Testis (tissue), 3 donors: ENCODE data around the gene FMNL3. TPM values are rescaled to one million over a fixed set of nuclear protein-coding genes. Genes with fewer than 3 reads are reported as not detected.
"Not testable (repeated sequence)": the region's sequence is repeated elsewhere in the genome, so short reads cannot be mapped to it uniquely, and the experiment has no call there.

ENCODE experiments used
- DNase-seq: peaks from one replicate; pipeline ENCODE4 v3.0.0-alpha.2; 2019
- H3K27ac ChIP-seq, 2 donors: fragments of 200-600 bp; sonication (generic); one replicate each; pipeline ENCODE4 v1.5.1; 2019
- H3K27me3 ChIP-seq: fragments of 200-600 bp; sonication (generic); one replicate; pipeline ENCODE4 v1.5.1; 2019
- H3K36me3 ChIP-seq: fragments of 200-600 bp; sonication (generic); one replicate; pipeline ENCODE4 v1.5.1; 2017; ENCODE audit warnings: low read depth; ENCODE audit errors: missing control alignments
- H3K4me1 ChIP-seq: fragments of 200-600 bp; sonication (generic); one replicate; pipeline ENCODE4 v1.5.1; 2019
- H3K4me3 ChIP-seq, 2 donors: fragments of 200-600 bp; sonication (generic); one replicate each; pipeline ENCODE4 v1.5.1; 2017 to 2019
- H3K9me3 ChIP-seq: fragments of 200-600 bp; sonication (generic); one replicate; pipeline ENCODE4 v1.5.1; 2017
- CTCF ChIP-seq, 3 experiments: fragments of 450-650 bp in 2 of 3; fragments of 200-600 bp in 1 of 3; sonication (generic) in 1 of 3; IDR thresholded peaks; one replicate each; pipeline ENCODE4 v1.5.1; 2016 to 2019; ENCODE audit warnings: antibody characterized with exemption in 3 of 3, mild to moderate bottlenecking in 2 of 3, moderate library complexity in 1 of 3
- POLR2A ChIP-seq: fragments of 450-650 bp; IDR thresholded peaks from one replicate; pipeline ENCODE4 v1.6.1; 2017; ENCODE audit warnings: antibody characterized with exemption, mild to moderate bottlenecking, moderate library complexity
- WGBS, 2 donors: methylation state at CpG; one replicate each; pipeline ENCODE4 v1.1.5; 2018; 5-methylcytosine and 5-hydroxymethylcytosine counted together
- intact Hi-C: fragments of 100-400 bp; cut with DNase I; formaldehyde crosslinking; loops from one replicate; pipeline ENCODE4 v1.15.1; 2023; ENCODE audit warnings: low total_unique reads
- polyA plus RNA-seq: library from polyadenylated mRNA; stranded (reverse); fragments of 350-450 nt; fragmentation: Illumina TruSeq; extraction: RNeasy Lipid Tissue Mini Kit (QIAGEN cat#74804); gene quantifications from one replicate; pipeline ENCODE4 v1.2.3, GENCODE V29; 2014; ENCODE audit warnings: low read depth, low replicate concordance; ENCODE audit not compliant: insufficient read depth
- total RNA-seq, 2 donors: library from RNA; depleted of rRNA; stranded (reverse); fragments of >200 nt; gene quantifications; one replicate each; pipeline ENCODE4 v1.2.3, GENCODE V29; 2016

FMNL3 gene
- total and polyA plus RNA-seq, 3 donors from 2014 or later = 26.0 to 73.5 (median 40.5) TPM

DNA sequence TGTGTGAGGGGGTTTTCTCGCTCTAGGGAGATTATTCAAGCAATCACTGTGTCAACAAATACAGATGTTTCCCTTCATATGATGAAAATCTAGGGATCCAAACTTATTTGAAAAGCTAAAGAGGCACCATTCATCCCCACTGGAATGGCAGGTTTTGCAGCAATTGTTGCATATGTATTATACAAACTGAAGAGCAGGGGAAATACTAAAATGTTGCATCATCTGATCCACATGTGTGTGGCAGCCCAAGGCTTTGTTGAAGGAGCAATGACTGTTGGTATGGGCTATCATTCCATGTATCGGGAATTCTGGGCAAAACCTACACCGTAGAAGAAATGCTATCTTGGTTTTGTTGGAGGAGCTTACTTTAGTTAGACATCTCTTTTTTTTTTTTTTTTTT is 87.9 kb downstream of the FMNL3 start:
- Histone ChIP-seq H3K4me1 (peaks cover 11% of the 10 kb centered on the region), H3K27me3 (no peaks in the 10 kb centered on the region), H3K9me3 (no peaks in the 10 kb centered on the region), H3K27ac (no peak overlapping the region), H3K36me3 (no peaks in the 10 kb centered on the region), H3K4me3 (no peak overlapping the region)
- WGBS, 2 donors = 96 to 98% methylated on average over 3 of the region's 3 CpGs
- TF ChIP-seq POLR2A (no peak), CTCF (IDR thresholded peaks at IDR 0.05) (no peak)
- intact Hi-C loops = no loop called here
- no peak for DNase-seq

DNA sequence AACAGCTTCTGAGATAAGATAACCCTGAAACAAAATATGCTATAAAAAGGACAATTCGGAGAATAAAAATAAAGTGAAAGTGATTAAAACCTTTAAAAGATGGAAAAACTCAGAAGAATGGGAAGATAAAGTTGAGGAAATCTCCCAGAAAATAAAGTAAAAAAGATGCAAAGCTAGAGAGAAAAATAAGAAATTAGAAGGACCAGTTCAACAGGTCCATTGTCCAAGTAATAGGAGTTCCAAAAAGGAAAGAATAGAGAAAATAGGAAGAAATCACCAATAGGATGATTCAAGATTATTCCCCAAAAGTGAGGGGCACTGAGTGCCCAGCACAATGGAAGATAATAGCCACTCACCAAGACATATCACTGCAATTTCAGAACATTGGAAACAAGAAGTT is 88.6 kb downstream of the FMNL3 start:
- peaks cover 11% of the 10 kb centered on the region for H3K4me1 ChIP-seq
- no peak for DNase-seq
- intact Hi-C loops = no loop called here
- TF ChIP-seq CTCF (IDR thresholded peaks at IDR 0.05) = no peak
- no peak for TF ChIP-seq POLR2A
- no peaks in the 10 kb centered on the region for H3K27me3 ChIP-seq
- H3K36me3 ChIP-seq = no peaks in the 10 kb centered on the region
- H3K9me3 ChIP-seq = no peaks in the 10 kb centered on the region
- WGBS, 2 donors = 41% methylated on average over 1 of the region's 1 CpG
- no peak overlapping the region for H3K27ac ChIP-seq
- H3K4me3 ChIP-seq = no peak overlapping the region

DNA sequence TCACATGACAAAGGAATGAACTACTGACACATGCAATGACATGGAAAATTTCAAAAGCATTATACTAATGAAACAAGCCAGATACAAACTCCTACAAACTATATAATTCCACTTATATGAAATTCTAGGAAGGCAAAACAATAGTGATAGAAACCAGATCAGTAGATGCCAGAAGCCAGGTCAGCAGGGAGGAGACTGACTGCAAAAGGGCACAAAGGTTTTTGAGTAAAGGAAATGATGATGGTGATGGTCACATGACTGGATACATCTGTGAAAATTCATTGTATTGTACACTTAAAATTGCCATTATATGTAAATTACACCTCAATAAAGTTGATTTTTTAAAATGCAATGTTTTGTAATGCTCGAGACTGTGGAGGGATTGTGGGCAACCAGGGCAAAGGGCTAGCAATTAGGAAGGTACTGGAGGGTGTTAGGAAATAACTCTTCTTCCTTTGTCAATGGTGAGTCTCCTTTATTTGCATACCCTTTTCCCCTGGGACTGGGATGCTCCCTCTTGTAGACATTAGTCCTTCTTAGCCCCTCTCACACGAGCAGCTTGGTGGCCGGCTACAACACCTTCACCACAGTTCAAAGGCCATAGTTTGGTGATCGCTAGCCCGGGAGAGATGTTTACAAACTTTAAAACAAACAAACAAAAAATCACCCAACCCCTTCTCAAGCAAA is 90.5 kb downstream of the FMNL3 start:
- Histone ChIP-seq H3K36me3 (no peaks in the 10 kb centered on the region), H3K9me3 (no peaks in the 10 kb centered on the region), H3K4me1 (peaks cover 3% of the 10 kb centered on the region), H3K4me3 (no peak overlapping the region), H3K27ac (no peak overlapping the region), H3K27me3 (no peaks in the 10 kb centered on the region)
- WGBS, 2 donors = 76 to 84% methylated on average over 5 of the region's 5 CpGs
- intact Hi-C loops = no loop called here
- TF ChIP-seq CTCF (IDR thresholded peaks at IDR 0.05) (no peak), POLR2A (no peak)
- DNase-seq = no peak

- Histone ChIP-seq H3K27me3 (no peaks in the 10 kb centered on the region), H3K36me3 (no peaks in the 10 kb centered on the region), H3K4me3 (no peak overlapping the region), H3K4me1 (no peaks in the 10 kb centered on the region), H3K27ac (no peak overlapping the region), H3K9me3 (no peaks in the 10 kb centered on the region)
- DNase-seq = no peak
- intact Hi-C loops = no loop called here
- TF ChIP-seq CTCF (IDR thresholded peaks at IDR 0.05) = no peak
- no peak for TF ChIP-seq POLR2A
- 91 to 96% methylated on average over 7 of the region's 7 CpGs for WGBS, 2 donors
Observed at GRCh38 chr12:49615725-49616124, 91.5 kb downstream of the FMNL3 start.

DNA sequence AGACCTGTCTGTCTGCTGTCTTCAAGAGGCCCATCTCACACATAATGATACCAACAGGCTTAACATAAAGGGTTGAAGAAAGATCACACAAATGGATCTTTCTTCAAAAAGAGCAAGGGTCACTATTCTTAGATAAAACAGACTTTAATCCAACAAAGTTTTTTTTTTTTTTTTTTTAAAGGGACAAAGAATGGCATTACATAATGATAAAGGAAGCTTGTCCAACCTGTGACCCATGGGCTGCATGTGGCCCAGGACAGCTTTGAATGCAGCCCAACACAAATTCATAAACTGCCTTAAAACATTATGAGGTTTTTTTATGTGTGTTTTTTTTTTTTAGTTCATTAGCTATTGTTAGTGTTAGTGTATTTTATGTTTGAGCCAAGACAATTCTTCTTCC is 95.0 kb downstream of the FMNL3 start:
- intact Hi-C loops = no loop called here
- no peak overlapping the region for H3K27ac ChIP-seq
- DNase-seq = no peak
- TF ChIP-seq POLR2A (no peak), CTCF (IDR thresholded peaks at IDR 0.05) (no peak)
- H3K9me3 ChIP-seq = no peaks in the 10 kb centered on the region
- H3K4me1 ChIP-seq = no peaks in the 10 kb centered on the region
- H3K4me3 ChIP-seq = no peak overlapping the region
- no peaks in the 10 kb centered on the region for H3K36me3 ChIP-seq
- H3K27me3 ChIP-seq = no peaks in the 10 kb centered on the region

- H3K4me3 ChIP-seq, DNase-seq, H3K36me3 ChIP-seq, intact Hi-C loops, H3K27me3 ChIP-seq, H3K27ac ChIP-seq, H3K9me3 ChIP-seq, H3K4me1 ChIP-seq: not testable (repeated sequence)
- 94 to 97% methylated on average over 4 of the region's 4 CpGs for WGBS, 2 donors
Observed at GRCh38 chr12:49610785-49611184, 96.4 kb downstream of the FMNL3 start.
